Nephron progenitor cell (in vitro differentiated cells): ENCODE measurements around the gene AGBL4.

Source experiments
- DNase-seq: peaks from one replicate; pipeline ENCODE4 v3.0.0; 2021
- H3K27ac Mint-ChIP-seq: 2 replicates; pipeline ENCODE4 v1.8.0; 2021; ENCODE audit warnings: mild to moderate bottlenecking, moderate library complexity, mixed read lengths
- H3K27me3 Mint-ChIP-seq: 2 replicates; pipeline ENCODE4 v1.8.0; 2021; ENCODE audit warnings: mild to moderate bottlenecking, low read depth, mixed read lengths; ENCODE audit not compliant: poor library complexity
- H3K36me3 Mint-ChIP-seq: 2 replicates; pipeline ENCODE4 v1.8.0; 2021; ENCODE audit warnings: low read depth, mixed read lengths
- H3K4me1 Mint-ChIP-seq: 2 replicates; pipeline ENCODE4 v1.8.0; 2021; ENCODE audit warnings: mixed read lengths
- H3K4me3 Mint-ChIP-seq: 2 replicates; pipeline ENCODE4 v1.8.0; 2021; ENCODE audit warnings: mild to moderate bottlenecking, moderate library complexity, mixed read lengths
- H3K9me3 Mint-ChIP-seq: 2 replicates; pipeline ENCODE4 v1.8.0; 2021; ENCODE audit warnings: mild to moderate bottlenecking, moderate library complexity, mixed read lengths
- CTCF ChIP-seq: fragments of 200-600 bp; sonication (generic); IDR thresholded peaks from 2 replicates; pipeline ENCODE4 v1.5.0; 2021; ENCODE audit warnings: antibody characterized with exemption

AGBL4 gene

GRCh38 chr1:49363628-49364027 lies 660.1 kb downstream of the AGBL4 start:
- no peak for DNase-seq
- Mint-ChIP-seq H3K36me3 (no peaks in the 10 kb centered on the region), H3K27me3 (no peaks in the 10 kb centered on the region), H3K4me1 (no peaks in the 10 kb centered on the region), H3K27ac (no peak overlapping the region), H3K9me3 (peaks cover 58% of the 10 kb centered on the region), H3K4me3 (no peak overlapping the region)
- no peak for TF ChIP-seq CTCF

GRCh38 chr1:49358036-49358435 lies 665.7 kb downstream of the AGBL4 start:
- TF ChIP-seq CTCF: no peak
- Mint-ChIP-seq H3K36me3 (no peaks in the 10 kb centered on the region), H3K4me1 (no peaks in the 10 kb centered on the region), H3K9me3 (peaks cover 40% of the 10 kb centered on the region), H3K27ac (no peak overlapping the region), H3K4me3 (no peak overlapping the region), H3K27me3 (no peaks in the 10 kb centered on the region)
- no peak for DNase-seq

GRCh38 chr1:49356594-49356993 lies 667.2 kb downstream of the AGBL4 start:
- TF ChIP-seq CTCF: no peak
- Mint-ChIP-seq H3K27ac (no peak overlapping the region), H3K4me3 (no peak overlapping the region), H3K9me3 (peaks cover 28% of the 10 kb centered on the region), H3K36me3 (no peaks in the 10 kb centered on the region), H3K27me3 (no peaks in the 10 kb centered on the region), H3K4me1 (no peaks in the 10 kb centered on the region)
- DNase-seq: no peak

GRCh38 chr1:49351768-49352167 lies 672.0 kb downstream of the AGBL4 start:
- Mint-ChIP-seq H3K4me3 (no peak overlapping the region), H3K27me3 (no peaks in the 10 kb centered on the region), H3K4me1 (no peaks in the 10 kb centered on the region), H3K9me3 (peaks cover 30% of the 10 kb centered on the region), H3K27ac (no peak overlapping the region), H3K36me3 (no peaks in the 10 kb centered on the region)
- DNase-seq: no peak
- TF ChIP-seq CTCF: no peak

- Mint-ChIP-seq H3K36me3 (no peaks in the 10 kb centered on the region), H3K4me3 (no peak overlapping the region), H3K4me1 (no peaks in the 10 kb centered on the region), H3K27ac (no peak overlapping the region), H3K9me3 (peaks cover 74% of the 10 kb centered on the region), H3K27me3 (no peaks in the 10 kb centered on the region)
- no peak for DNase-seq
- no peak for TF ChIP-seq CTCF
Measured at GRCh38 chr1:49346767-49347349, 676.9 kb downstream of the AGBL4 start.

GRCh38 chr1:49340576-49340975 lies 683.2 kb downstream of the AGBL4 start:
- DNase-seq: no peak
- no peaks in the 10 kb centered on the region for H3K36me3 Mint-ChIP-seq
- no peak overlapping the region for H3K27ac Mint-ChIP-seq
- H3K4me1 Mint-ChIP-seq: no peaks in the 10 kb centered on the region
- H3K9me3 Mint-ChIP-seq: peaks cover 78% of the 10 kb centered on the region
- H3K27me3 Mint-ChIP-seq: peaks cover 5% of the 10 kb centered on the region
- no peak for TF ChIP-seq CTCF
- no peak overlapping the region for H3K4me3 Mint-ChIP-seq
